Prostate gland (tissue), 2 donors: ENCODE measurements around the gene ZNF629. TPM values are rescaled to one million over a fixed set of nuclear protein-coding genes. Genes with fewer than 3 reads are reported as not detected.
"Not testable (repeated sequence)": the region's sequence is repeated elsewhere in the genome, so short reads cannot be mapped to it uniquely, and the experiment has no call there.

Source experiments
- DNase-seq: peaks from one replicate; pipeline ENCODE4 v3.0.0-alpha.2; 2019; ENCODE audit warnings: low spot score
- H3K27ac ChIP-seq, 2 donors: fragments of 200-600 bp; sonication (generic); 2 replicates each; pipeline ENCODE4 v1.5.1; 2017 to 2019
- H3K27me3 ChIP-seq: fragments of 200-600 bp; sonication (generic); replicated peaks from 2 replicates; pipeline ENCODE4 v1.5.1; 2019; ENCODE audit not compliant: insufficient read depth
- H3K36me3 ChIP-seq, 2 donors: fragments of 200-600 bp; sonication (generic); 1 replicate in 1 of 2; 2 replicates in 1 of 2; pipeline versions ENCODE4 v1.5.1 to v1.8.1; 2017 to 2019
- H3K4me1 ChIP-seq: fragments of 200-600 bp; sonication (generic); replicated peaks from 2 replicates; pipeline ENCODE4 v1.5.1; 2019
- H3K4me3 ChIP-seq, 2 donors: fragments of 200-600 bp; sonication (generic); 2 replicates each; pipeline ENCODE4 v1.5.1; 2017 to 2019
- H3K9me3 ChIP-seq: fragments of 200-600 bp; sonication (generic); 2 replicates; pipeline ENCODE4 v1.5.1; 2017
- POLR2A ChIP-seq: fragments of 450-650 bp; IDR thresholded peaks from one replicate; pipeline ENCODE4 v1.6.1; 2016; ENCODE audit warnings: antibody characterized with exemption, mild to moderate bottlenecking
- POLR2AphosphoS5 ChIP-seq: sonication (generic); formaldehyde crosslinking; IDR thresholded peaks from one replicate; pipeline ENCODE4 v1.6.1; 2017; ENCODE audit warnings: antibody characterized with exemption
- WGBS: methylation state at CpG from one replicate; pipeline ENCODE4 v1.1.5; 2018; 5-methylcytosine and 5-hydroxymethylcytosine counted together
- intact Hi-C: fragments of 100-400 bp; cut with DNase I; formaldehyde crosslinking; loops from one replicate; pipeline ENCODE4 v1.14.2; 2022
- total RNA-seq, 2 donors: library from RNA; depleted of rRNA; stranded (reverse); fragments of >200 nt; gene quantifications; one replicate each; pipeline ENCODE4 v1.1.0, GENCODE V29; 2016
- TF ChIP-seq, protein P1 (sequence below), 4 experiments: fragments of 200-600 bp in 2 of 4; fragments of 450-650 bp in 2 of 4; sonication (generic) in 2 of 4; IDR thresholded peaks; 1 replicate in 3 of 4; 2 replicates in 1 of 4; pipeline ENCODE4 v1.5.1; 2016 to 2019; ENCODE audit warnings: antibody characterized with exemption in 4 of 4, mild to moderate bottlenecking in 2 of 4, moderate library complexity in 2 of 4

The ZNF629 gene
- total RNA-seq, 2 donors from 2014 or later: 17.9 to 24.0 TPM

DNA sequence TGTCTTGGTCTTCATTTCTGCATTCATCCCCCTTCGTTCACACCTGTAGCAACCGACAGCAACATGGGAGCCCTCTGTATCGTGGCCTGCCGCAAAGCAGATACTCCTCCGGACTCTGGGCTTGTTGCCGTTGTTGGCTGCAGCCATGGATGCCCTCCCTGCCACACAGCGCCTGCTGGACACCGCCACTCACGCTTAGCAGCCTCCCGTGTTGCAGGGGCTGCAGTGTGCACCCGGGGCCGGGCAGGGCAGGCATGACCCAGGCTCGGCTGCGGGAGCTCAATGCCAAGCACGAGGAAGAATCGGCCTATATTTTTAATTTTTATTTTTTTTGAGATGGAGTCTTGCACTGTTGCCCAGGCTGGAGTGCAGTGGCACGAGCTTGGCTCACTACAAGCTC lies 34.9 kb upstream of the ZNF629 start:
- no peak for DNase-seq
- 91% methylated on average over 17 of the region's 17 CpGs for WGBS
- intact Hi-C loops: no loop called here

GRCh38 chr16:30821441-30821840 lies 34.4 kb upstream of the ZNF629 start:
- H3K27ac ChIP-seq, H3K27me3 ChIP-seq, H3K4me3 ChIP-seq, intact Hi-C loops, H3K9me3 ChIP-seq, H3K4me1 ChIP-seq, H3K36me3 ChIP-seq, DNase-seq: not testable (repeated sequence)
- 74% methylated on average over 9 of the region's 9 CpGs for WGBS

More for the DNA sequence above, 34.9 kb upstream of the ZNF629 start:
- TF ChIP-seq POLR2A: no peak
- no peaks in the 10 kb centered on the region for H3K27me3 ChIP-seq
- H3K27ac ChIP-seq: no peak overlapping the region
- no peaks in the 10 kb centered on the region for H3K4me1 ChIP-seq
- H3K9me3 ChIP-seq: no peaks in the 10 kb centered on the region
- no peaks in the 10 kb centered on the region for H3K36me3 ChIP-seq
- no peak overlapping the region for H3K4me3 ChIP-seq

DNA sequence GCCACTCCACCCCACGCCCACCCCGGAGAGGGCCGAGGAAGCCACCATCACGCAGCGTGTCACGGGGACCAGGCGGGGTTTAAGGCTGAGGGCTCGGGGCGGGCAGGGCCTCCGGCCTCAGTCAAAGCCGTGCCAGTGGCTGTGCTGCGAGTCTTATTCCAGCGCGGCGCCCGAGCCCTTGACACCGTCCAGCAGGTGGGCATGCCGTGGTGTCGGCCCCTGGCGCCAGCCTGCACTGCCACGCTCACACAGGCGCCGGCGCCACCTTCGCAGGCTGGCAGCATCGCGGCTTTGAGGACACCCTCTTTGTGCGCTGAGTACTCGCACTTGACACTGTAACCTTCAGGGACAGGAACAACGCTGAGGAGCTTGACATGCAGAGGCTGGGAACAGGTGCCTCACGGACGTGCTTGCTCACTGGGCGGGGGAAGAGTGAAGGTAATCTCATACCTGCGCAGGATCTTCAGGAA lies 34.0 kb upstream of the ZNF629 start:
- no peaks in the 10 kb centered on the region for H3K27me3 ChIP-seq
- H3K36me3 ChIP-seq: no peaks in the 10 kb centered on the region
- 82% methylated on average over 31 of the region's 34 CpGs for WGBS
- no peak overlapping the region for H3K4me3 ChIP-seq
- TF ChIP-seq, protein P1, sequence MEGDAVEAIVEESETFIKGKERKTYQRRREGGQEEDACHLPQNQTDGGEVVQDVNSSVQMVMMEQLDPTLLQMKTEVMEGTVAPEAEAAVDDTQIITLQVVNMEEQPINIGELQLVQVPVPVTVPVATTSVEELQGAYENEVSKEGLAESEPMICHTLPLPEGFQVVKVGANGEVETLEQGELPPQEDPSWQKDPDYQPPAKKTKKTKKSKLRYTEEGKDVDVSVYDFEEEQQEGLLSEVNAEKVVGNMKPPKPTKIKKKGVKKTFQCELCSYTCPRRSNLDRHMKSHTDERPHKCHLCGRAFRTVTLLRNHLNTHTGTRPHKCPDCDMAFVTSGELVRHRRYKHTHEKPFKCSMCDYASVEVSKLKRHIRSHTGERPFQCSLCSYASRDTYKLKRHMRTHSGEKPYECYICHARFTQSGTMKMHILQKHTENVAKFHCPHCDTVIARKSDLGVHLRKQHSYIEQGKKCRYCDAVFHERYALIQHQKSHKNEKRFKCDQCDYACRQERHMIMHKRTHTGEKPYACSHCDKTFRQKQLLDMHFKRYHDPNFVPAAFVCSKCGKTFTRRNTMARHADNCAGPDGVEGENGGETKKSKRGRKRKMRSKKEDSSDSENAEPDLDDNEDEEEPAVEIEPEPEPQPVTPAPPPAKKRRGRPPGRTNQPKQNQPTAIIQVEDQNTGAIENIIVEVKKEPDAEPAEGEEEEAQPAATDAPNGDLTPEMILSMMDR (IDR thresholded peaks at IDR 0.05): no peak
- TF ChIP-seq POLR2A: no peak
- no peak for TF ChIP-seq POLR2AphosphoS5
- no peak for DNase-seq
- no peaks in the 10 kb centered on the region for H3K4me1 ChIP-seq
- H3K9me3 ChIP-seq: no peaks in the 10 kb centered on the region
- no peak overlapping the region for H3K27ac ChIP-seq
- intact Hi-C loops: no loop called here

DNA sequence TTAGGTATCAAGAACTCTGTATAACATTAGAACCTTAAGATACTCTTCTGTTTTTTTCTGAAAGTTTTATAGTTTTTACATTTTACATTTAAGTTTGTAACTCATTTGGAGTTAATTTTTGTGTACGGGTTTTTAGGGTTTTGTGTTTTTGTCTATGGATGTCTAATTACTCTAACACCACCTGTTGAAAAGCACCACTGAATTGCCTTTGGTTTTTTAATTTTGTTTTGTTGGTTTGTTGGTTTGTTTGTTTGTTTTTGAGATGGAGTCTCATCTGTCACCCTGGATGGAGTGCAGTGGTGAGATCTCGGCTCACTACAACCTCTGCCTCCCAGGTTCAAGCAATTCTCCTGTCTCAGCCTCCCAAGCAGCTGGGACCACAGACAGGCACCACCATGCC lies 29.8 kb upstream of the ZNF629 start:
- Histone ChIP-seq H3K27ac (no peak overlapping the region), H3K9me3 (no peaks in the 10 kb centered on the region), H3K27me3 (no peaks in the 10 kb centered on the region), H3K4me1 (no peaks in the 10 kb centered on the region), H3K4me3 (no peak overlapping the region), H3K36me3 (no peaks in the 10 kb centered on the region)
- intact Hi-C loops: no loop called here
- TF ChIP-seq, protein P1 (IDR thresholded peaks at IDR 0.05): no peak
- no peak for TF ChIP-seq POLR2A
- no peak for TF ChIP-seq POLR2AphosphoS5
- DNase-seq: no peak
- WGBS: 42% methylated on average over 2 of the region's 2 CpGs

DNA sequence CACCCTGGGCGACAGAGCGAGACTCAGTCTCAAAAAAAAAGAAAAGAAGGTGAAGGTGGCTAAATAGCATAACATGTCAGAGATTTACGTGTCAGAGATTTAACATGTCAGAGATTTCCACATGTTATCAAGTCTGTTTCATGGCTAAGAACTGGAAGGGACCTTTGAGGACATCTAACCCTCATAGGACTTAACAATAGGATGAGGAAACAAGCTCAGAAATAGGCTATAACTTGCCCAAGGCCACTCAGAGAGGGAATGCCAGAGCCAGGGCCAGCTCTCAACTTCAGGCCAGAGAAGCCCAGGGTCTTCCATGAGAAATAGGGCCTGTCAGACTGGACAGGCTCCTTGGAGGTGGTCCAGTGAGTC lies 26.8 kb upstream of the ZNF629 start:
- Histone ChIP-seq H3K27ac (peak overlapping the region; percentile 73 to 75), H3K27me3 (no peaks in the 10 kb centered on the region), H3K4me3 (peak overlapping the region; percentile 26 to 44), H3K9me3 (no peaks in the 10 kb centered on the region), H3K36me3 (no peaks in the 10 kb centered on the region), H3K4me1 (no peaks in the 10 kb centered on the region)
- 89% methylated on average over 3 of the region's 3 CpGs for WGBS
- no peak for DNase-seq
- intact Hi-C loops: no loop called here
- TF ChIP-seq POLR2A: no peak
- TF ChIP-seq, protein P1 (IDR thresholded peaks at IDR 0.05): no peak
- TF ChIP-seq POLR2AphosphoS5: no peak

DNA sequence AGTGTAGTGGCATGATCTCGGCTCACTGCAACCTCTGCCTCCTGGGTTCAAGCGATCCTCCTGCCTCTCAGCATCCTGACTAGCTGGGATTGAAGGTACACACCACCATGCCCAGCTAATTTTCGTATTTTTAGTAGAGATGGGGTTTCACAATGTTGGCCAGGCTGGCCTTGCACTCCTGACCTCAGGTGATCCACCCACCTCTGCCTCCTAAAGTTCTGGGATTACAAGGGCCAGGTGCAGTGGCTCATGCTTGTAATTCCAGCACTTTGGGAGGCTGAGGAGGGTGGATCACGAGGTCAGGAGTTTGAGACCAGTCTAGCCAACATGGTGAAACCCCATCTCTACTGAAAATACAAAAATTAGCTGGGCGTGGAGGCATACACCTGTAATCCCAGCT lies 22.7 kb upstream of the ZNF629 start:
- H3K27ac ChIP-seq, H3K36me3 ChIP-seq, intact Hi-C loops, H3K27me3 ChIP-seq, H3K4me3 ChIP-seq, DNase-seq, H3K4me1 ChIP-seq, H3K9me3 ChIP-seq: not testable (repeated sequence)
- WGBS: 83% methylated on average over 5 of the region's 5 CpGs

DNA sequence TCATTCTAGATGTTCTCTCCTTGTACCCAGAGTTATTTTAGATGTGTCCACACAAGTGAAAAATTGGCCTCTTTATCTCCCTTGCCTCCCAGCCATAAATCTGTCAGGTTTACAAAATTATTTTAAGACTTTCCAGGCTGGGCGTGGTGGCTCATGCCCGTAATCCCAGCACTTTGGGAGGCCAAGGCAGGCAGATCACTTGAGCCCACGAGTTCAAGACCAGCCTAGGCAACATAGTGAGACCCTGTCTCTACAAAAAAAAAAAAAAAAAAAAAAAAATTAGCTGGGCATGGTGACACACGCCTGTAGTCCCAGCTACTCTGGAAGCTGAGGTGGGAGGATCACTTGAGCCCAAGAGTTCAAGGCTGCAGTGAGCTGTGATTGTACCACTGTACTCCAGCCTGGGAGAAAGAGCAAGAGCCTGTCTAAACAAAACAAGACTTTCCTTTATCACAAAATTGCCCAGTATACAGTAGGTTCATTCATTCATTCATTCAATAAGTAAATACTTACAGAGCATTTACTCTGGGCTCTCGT lies 22.0 kb upstream of the ZNF629 start:
- H3K4me3 ChIP-seq, H3K4me1 ChIP-seq, H3K27ac ChIP-seq, intact Hi-C loops, H3K27me3 ChIP-seq, H3K36me3 ChIP-seq, H3K9me3 ChIP-seq, DNase-seq: not testable (repeated sequence)
- WGBS: 56% methylated on average over 5 of the region's 5 CpGs
